Measurements from ENCODE around the gene SNU13.
"Not testable (repeated sequence)": the region's sequence is repeated elsewhere in the genome, so short reads cannot be mapped to it uniquely, and the experiment has no call there.

SNU13 gene

GRCh38 chr22:41681616-41682015, 7.1 kb downstream of the SNU13 start:
- no peak for DNase-seq (ENCODE audit: low read depth in 2 of 2)

- DNase-seq (ENCODE audit: low read depth in 2 of 2): no peak
Observed at GRCh38 chr22:41676134-41676533, 12.5 kb downstream of the SNU13 start.

GRCh38 chr22:41674846-41675340, 13.8 kb downstream of the SNU13 start:
- no peak for DNase-seq (ENCODE audit: low read depth in 2 of 2)

GRCh38 chr22:41672780-41673509, 15.7 kb downstream of the SNU13 start:
- DNase-seq (ENCODE audit: low read depth in 2 of 2): no peak

GRCh38 chr22:41672096-41672495, 16.6 kb downstream of the SNU13 start:
- not testable (repeated sequence) for DNase-seq (ENCODE audit: low read depth in 2 of 2)

GRCh38 chr22:41668971-41669911, 19.4 kb downstream of the SNU13 start:
- no peak for DNase-seq (ENCODE audit: low read depth in 2 of 2)

- DNase-seq (ENCODE audit: low read depth in 2 of 2): no peak
Observed at GRCh38 chr22:41664951-41665350, 23.7 kb downstream of the SNU13 start.

GRCh38 chr22:41664490-41664889, 24.2 kb downstream of the SNU13 start:
- no peak for DNase-seq (ENCODE audit: low read depth in 2 of 2)

- not testable (repeated sequence) for DNase-seq (ENCODE audit: low read depth in 2 of 2)
Observed at GRCh38 chr22:41663594-41663993, 25.1 kb downstream of the SNU13 start.

GRCh38 chr22:41661713-41662112, 27.0 kb downstream of the SNU13 start:
- DNase-seq (ENCODE audit: low read depth in 2 of 2): no peak

- DNase-seq (ENCODE audit: low read depth in 2 of 2): no peak
Observed at GRCh38 chr22:41661088-41661487, 27.6 kb downstream of the SNU13 start.

- no peak for DNase-seq (ENCODE audit: low read depth in 2 of 2)
Observed at GRCh38 chr22:41660416-41660815, 28.3 kb downstream of the SNU13 start.

- no peak for DNase-seq (ENCODE audit: low read depth in 2 of 2)
Observed at GRCh38 chr22:41659941-41660340, 28.7 kb downstream of the SNU13 start.

GRCh38 chr22:41658869-41659268, 29.8 kb downstream of the SNU13 start:
- no peak for DNase-seq (ENCODE audit: low read depth in 2 of 2)

GRCh38 chr22:41657709-41658108, 31.0 kb downstream of the SNU13 start:
- DNase-seq (ENCODE audit: low read depth in 2 of 2): no peak

GRCh38 chr22:41656556-41656955, 32.1 kb downstream of the SNU13 start:
- DNase-seq (ENCODE audit: low read depth in 2 of 2): no peak

GRCh38 chr22:41654322-41654721, 34.3 kb downstream of the SNU13 start:
- no peak for DNase-seq (ENCODE audit: low read depth in 2 of 2)

GRCh38 chr22:41650821-41651220, 37.8 kb downstream of the SNU13 start:
- DNase-seq (ENCODE audit: low read depth in 2 of 2): no peak

- DNase-seq (ENCODE audit: low read depth in 2 of 2): no peak
Observed at GRCh38 chr22:41650229-41650628, 38.4 kb downstream of the SNU13 start.

GRCh38 chr22:41648432-41648831, 40.2 kb downstream of the SNU13 start:
- DNase-seq (ENCODE audit: low read depth in 2 of 2): no peak

GRCh38 chr22:41647771-41648170, 40.9 kb downstream of the SNU13 start:
- DNase-seq (ENCODE audit: low read depth in 2 of 2): no peak

GRCh38 chr22:41642331-41643110, 46.1 kb downstream of the SNU13 start:
- DNase-seq (ENCODE audit: low read depth in 2 of 2): no peak

Measured in stimulated activated CD8-positive, alpha-beta memory T cell treated with anti-CD3 and anti-CD28 coated beads, Interleukin-7, amount 100 ng/mL, for 1 hour (primary cell).